Osteoblast (primary cell): ENCODE data around the gene FAM174C. TPM values are rescaled to one million over a fixed set of nuclear protein-coding genes. Genes with fewer than 3 reads are reported as not detected.

ENCODE experiments used
- DNase-seq: peaks from one replicate; pipeline ENCODE4 v3.0.0; 2011; ENCODE audit warnings: low spot score, mixed read lengths; ENCODE audit not compliant: insufficient read length; ENCODE audit errors: missing footprints
- H2AFZ ChIP-seq: 2 replicates; pipeline ENCODE4 v1.6.0; 2011; ENCODE audit warnings: mild to moderate bottlenecking, low read length
- H3K27ac ChIP-seq: 2 replicates; pipeline ENCODE4 v1.5.1; 2011; ENCODE audit warnings: mild to moderate bottlenecking, low read depth, low read length, moderate library complexity
- H3K27me3 ChIP-seq: 2 replicates; pipeline ENCODE4 v1.6.0; 2012; ENCODE audit warnings: mild to moderate bottlenecking, control low read depth, inconsistent platforms, low read length, moderate library complexity; ENCODE audit not compliant: insufficient read depth
- H3K36me3 ChIP-seq: 2 replicates; pipeline ENCODE4 v1.5.1; 2011; ENCODE audit warnings: mild to moderate bottlenecking, low read length, control low read depth, moderate library complexity; ENCODE audit not compliant: insufficient read depth
- H3K4me1 ChIP-seq: 2 replicates; pipeline ENCODE4 v1.5.1; 2011; ENCODE audit warnings: mild to moderate bottlenecking, low read length, control low read depth, moderate library complexity; ENCODE audit not compliant: insufficient read depth
- H3K4me2 ChIP-seq: 2 replicates; pipeline ENCODE4 v1.6.0; 2011; ENCODE audit warnings: mild to moderate bottlenecking, low read length; ENCODE audit not compliant: insufficient read depth
- H3K4me3 ChIP-seq: fragments of 200-600 bp; sonication (generic); 3 replicates; pipeline ENCODE4 v1.5.1; 2012; ENCODE audit warnings: mild to moderate bottlenecking, low read length, inconsistent platforms; ENCODE audit not compliant: insufficient read depth
- H3K79me2 ChIP-seq: 2 replicates; pipeline ENCODE4 v1.6.0; 2012; ENCODE audit warnings: mild to moderate bottlenecking, low read length, control low read depth, inconsistent platforms; ENCODE audit not compliant: insufficient read depth
- H3K9me3 ChIP-seq: 2 replicates; pipeline ENCODE4 v1.5.1; 2011; ENCODE audit warnings: low read depth, low read length, control low read depth
- H4K20me1 ChIP-seq: 2 replicates; pipeline ENCODE4 v1.6.0; 2012; ENCODE audit warnings: mild to moderate bottlenecking, low read length, control low read depth; ENCODE audit not compliant: insufficient read depth
- CTCF ChIP-seq: IDR thresholded peaks from 2 replicates; pipeline ENCODE4 v1.5.1; 2011; ENCODE audit warnings: mild to moderate bottlenecking, low read depth, low read length, moderate library complexity; ENCODE audit errors: extremely low read depth
- total RNA-seq: library from RNA; depleted of rRNA; stranded (reverse); fragments of >200 nt; gene quantifications from 2 replicates; pipeline ENCODE4 v1.2.3, GENCODE V29; 2012

FAM174C gene
- total RNA-seq, 1 donor: 25.0 TPM

- H3K9me3 ChIP-seq: no peaks in the 10 kb centered on the region
- no peaks in the 10 kb centered on the region for H3K27me3 ChIP-seq
- no peak overlapping the region for H2AFZ ChIP-seq
- peak overlapping the region; percentile 84 for H3K4me2 ChIP-seq
- H3K36me3 ChIP-seq: peaks cover 16% of the 10 kb centered on the region
- H3K27ac ChIP-seq: peak overlapping the region; percentile 79
- peaks cover 24% of the 10 kb centered on the region for H4K20me1 ChIP-seq
- peak overlapping the region; percentile 68 for H3K4me3 ChIP-seq
- peaks cover 27% of the 10 kb centered on the region for H3K79me2 ChIP-seq
- DNase-seq: peak; percentile 97
- TF ChIP-seq CTCF: peak; percentile 68
- peaks cover 68% of the 10 kb centered on the region for H3K4me1 ChIP-seq
Observed at GRCh38 chr19:1266916-1267476, 8.3 kb upstream of the FAM174C start.

- DNase-seq: no peak
- peak overlapping the region; percentile 79 for H3K27ac ChIP-seq
Observed at GRCh38 chr19:1267477-1268225, 7.7 kb upstream of the FAM174C start.

GRCh38 chr19:1268226-1269064, 6.9 kb upstream of the FAM174C start:
- no peaks in the 10 kb centered on the region for H3K9me3 ChIP-seq
- H2AFZ ChIP-seq: no peak overlapping the region
- TF ChIP-seq CTCF: no peak
- no peaks in the 10 kb centered on the region for H3K27me3 ChIP-seq
- H3K4me3 ChIP-seq: peak overlapping the region; percentile 47
- peaks cover 29% of the 10 kb centered on the region for H4K20me1 ChIP-seq
- H3K27ac ChIP-seq: peak overlapping the region; percentile 79
- H3K79me2 ChIP-seq: peaks cover 41% of the 10 kb centered on the region
- no peak for DNase-seq
- peaks cover 54% of the 10 kb centered on the region for H3K4me1 ChIP-seq
- peaks cover 30% of the 10 kb centered on the region for H3K36me3 ChIP-seq
- H3K4me2 ChIP-seq: peak overlapping the region; percentile 84

More at GRCh38 chr19:1267477-1268225, 7.7 kb upstream of the FAM174C start:
- no peak for TF ChIP-seq CTCF
- peaks cover 33% of the 10 kb centered on the region for H3K79me2 ChIP-seq
- H3K4me1 ChIP-seq: peaks cover 61% of the 10 kb centered on the region
- H3K4me2 ChIP-seq: peak overlapping the region; percentile 84
- no peaks in the 10 kb centered on the region for H3K27me3 ChIP-seq
- H3K4me3 ChIP-seq: peak overlapping the region; percentile 68
- peaks cover 24% of the 10 kb centered on the region for H4K20me1 ChIP-seq
- peaks cover 22% of the 10 kb centered on the region for H3K36me3 ChIP-seq
- H3K9me3 ChIP-seq: no peaks in the 10 kb centered on the region
- no peak overlapping the region for H2AFZ ChIP-seq
